Activated T-helper 9 cell treated with anti-CD3 and anti-CD28 coated beads, Interleukin-2, amount 50 U/mL, for 16 hours (primary cell): ENCODE data around the gene SAMD1.
"Not testable (repeated sequence)": the region's sequence is repeated elsewhere in the genome, so short reads cannot be mapped to it uniquely, and the experiment has no call there.

ENCODE experiments used
- DNase-seq: peaks from one replicate; pipeline ENCODE4 v3.0.0-alpha.2; 2020; ENCODE audit warnings: low read depth

SAMD1 gene

DNA sequence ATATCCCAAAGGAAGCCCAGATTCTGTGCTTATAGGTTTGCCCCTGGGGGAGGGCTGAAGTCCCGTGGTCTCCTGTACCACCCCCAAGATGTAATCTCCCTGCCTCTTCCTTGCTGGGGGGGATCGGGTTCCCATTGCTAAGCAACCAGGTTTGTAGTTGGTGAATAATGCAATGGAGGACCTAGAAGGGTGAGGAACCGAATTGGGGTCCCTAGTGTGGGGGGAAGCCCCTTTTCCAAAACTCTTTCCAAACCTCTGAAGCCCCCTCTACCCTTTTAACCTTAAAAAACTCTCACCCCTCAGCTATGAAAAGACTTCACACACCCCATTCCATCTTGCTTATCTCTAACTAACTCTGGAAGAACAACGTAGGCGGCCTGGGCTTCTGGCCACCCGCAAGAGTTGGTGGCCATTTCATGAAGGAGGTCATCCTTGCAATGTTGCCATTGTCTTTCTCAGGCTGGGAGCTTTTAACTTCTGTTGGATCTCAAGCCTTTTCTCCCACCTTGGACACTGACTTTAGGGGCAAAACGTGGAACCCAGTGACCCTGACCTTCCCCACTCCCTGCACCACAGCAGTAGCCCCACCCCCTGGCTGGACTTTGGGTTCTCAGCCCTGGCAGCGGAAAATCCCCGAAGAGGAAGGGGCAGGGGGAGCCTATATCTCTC lies 29.3 kb downstream of the SAMD1 start:
- no peak for DNase-seq

DNA sequence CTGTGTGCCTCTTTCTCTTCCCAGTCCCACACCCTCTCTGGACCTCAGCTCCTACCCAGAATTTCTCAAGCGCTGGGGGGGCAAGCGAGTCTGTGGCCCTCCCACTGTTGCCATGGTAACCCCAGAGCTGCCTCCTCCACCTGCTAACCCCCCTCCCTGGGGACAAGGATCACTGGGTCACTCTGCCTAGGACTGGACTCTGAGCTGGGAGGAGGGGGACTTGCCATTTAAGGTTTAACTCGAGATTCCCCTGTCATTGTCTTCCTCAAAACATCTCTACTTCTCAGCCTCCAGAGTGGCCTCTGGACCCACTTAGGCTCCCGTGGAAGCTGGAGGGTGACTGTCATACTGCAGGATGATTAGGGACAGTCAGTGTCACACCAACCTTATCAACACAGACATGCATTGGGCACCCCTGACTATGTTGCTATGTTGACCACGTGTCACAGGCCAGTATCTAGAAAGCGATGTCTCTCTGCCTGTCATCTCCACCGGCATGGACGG lies 30.8 kb downstream of the SAMD1 start:
- no peak for DNase-seq

GRCh38 chr19:14059093-14059480 lies 31.5 kb downstream of the SAMD1 start:
- peak; percentile 21 for DNase-seq

DNA sequence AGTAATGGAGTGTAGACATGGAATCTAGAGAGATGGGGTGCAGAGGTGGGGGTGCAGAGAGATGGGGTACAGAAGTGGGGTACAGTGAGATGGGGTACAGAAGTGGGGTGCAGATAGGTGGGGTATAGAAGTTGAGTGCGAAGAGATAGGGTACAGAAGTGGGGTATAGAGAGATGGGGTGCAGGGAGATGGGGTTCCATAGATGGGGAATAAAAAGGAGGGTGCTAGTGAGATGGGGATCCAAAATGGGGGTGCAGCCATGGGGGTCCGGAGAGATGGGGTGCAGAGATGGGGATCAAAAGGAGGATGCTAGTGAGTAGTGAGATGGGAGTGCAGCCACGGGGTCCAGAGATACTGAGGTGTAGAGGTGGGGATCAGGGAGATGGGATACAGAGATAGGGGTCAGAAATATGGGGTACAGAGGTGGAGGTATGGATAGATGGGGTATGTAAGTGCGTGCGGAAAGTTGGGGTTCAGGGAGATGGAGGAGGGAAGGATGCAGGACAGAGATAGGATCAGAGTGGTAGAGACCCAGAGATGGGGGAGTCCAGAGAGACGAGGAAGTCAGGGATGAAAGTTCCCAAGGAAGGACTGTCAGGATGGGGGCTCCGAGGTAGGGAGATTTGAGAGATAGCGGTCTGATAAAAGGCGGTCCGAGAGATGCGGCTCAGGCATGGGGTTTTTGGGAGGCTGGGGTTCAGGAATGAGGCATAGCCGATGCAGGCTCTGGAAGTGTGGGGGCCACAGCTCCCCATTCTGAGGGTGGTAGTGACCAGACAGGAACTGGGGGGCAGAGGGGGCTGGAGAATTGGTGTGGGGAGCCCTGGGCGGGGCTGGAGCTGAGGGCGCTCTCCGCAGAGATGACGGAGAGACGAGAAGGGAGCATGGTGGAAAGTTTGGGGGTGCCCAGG lies 32.1 kb downstream of the SAMD1 start:
- DNase-seq = no peak

GRCh38 chr19:14056741-14057356 lies 33.7 kb downstream of the SAMD1 start:
- DNase-seq = no peak

- no peak for DNase-seq
Observed at GRCh38 chr19:14056069-14056666, 34.4 kb downstream of the SAMD1 start.

- DNase-seq = no peak
Observed at GRCh38 chr19:14055396-14055795, 35.2 kb downstream of the SAMD1 start.

GRCh38 chr19:14054721-14055120 lies 35.8 kb downstream of the SAMD1 start:
- no peak for DNase-seq

DNA sequence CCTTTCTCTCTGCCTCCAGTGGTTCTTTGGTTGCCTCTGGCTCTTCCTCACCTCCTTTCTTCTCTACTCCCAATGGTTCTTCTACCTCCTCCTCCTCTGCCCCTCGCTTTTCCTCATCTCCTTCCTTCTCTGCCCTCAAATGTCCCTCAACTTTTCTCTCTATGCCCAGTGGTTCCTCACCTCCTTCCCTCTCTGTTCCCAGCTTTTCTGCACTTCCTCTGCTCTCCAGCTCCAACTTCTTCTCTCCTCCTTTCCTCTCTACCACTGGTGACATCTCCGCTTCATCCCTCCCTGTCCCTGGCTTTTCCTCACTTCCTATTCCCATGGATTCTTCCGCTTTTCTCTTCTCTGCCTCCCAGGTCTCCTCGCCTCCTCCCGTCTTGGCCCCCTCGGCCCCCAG lies 36.5 kb downstream of the SAMD1 start:
- DNase-seq = no peak

GRCh38 chr19:14053500-14053899 lies 37.1 kb downstream of the SAMD1 start:
- DNase-seq = no peak

DNA sequence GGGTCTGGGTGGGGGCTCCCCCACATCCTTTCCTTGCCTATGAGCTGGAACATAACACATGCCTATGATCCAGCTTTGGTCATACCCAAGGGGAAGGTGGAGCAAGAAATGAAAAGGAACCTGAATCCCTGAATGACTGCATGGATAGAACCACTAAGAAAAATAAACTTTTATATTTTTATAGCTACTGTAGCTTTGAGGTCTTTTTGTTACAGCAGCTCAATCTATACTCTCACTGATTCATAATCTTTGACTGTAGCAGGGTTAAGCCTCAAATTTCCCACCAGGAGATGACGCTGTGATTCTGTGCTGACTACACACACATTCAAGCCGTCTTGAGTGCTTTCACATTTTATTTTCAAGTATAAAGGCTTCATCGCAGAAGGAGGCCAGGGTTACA lies 37.5 kb downstream of the SAMD1 start:
- no peak for DNase-seq

DNA sequence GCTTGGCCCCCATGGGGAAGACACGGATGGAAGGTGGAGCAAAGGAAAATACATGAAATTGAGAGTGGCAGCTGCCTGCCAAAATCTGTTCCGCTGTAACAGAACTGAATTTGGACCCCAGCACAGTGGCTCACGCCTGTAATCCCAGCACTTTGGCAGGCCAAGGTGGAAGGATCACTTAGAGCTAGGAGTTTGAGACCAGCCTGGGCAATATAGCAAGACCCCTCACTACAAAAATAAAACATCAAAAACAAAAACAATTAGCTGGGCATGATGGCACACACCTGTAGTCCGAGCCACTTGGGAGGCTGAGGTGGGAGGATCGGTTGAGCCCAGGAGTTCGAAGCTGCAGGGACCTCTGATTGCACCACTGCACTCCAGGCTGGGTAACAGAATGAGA lies 38.1 kb downstream of the SAMD1 start:
- DNase-seq = no peak

DNA sequence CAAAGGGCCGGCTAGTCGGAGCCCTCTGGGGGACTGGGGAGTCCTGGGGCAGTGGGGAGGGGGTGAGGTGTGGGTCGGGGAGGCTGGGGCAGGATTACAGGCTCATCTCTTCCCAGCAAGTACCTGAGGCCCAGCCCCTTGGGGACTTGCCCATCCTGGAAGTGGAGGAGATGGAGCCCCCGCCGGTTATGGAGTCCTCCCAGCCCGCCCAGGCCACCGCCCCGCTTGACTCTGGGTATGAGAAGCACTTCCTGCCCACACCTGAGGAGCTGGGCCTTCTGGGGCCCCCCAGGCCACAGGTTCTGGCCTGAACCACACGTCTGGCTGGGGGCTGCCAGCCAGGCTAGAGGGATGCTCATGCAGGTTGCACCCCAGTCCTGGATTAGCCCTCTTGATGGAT lies 38.6 kb downstream of the SAMD1 start:
- no peak for DNase-seq

GRCh38 chr19:14050961-14051360 lies 39.6 kb downstream of the SAMD1 start:
- not testable (repeated sequence) for DNase-seq

DNA sequence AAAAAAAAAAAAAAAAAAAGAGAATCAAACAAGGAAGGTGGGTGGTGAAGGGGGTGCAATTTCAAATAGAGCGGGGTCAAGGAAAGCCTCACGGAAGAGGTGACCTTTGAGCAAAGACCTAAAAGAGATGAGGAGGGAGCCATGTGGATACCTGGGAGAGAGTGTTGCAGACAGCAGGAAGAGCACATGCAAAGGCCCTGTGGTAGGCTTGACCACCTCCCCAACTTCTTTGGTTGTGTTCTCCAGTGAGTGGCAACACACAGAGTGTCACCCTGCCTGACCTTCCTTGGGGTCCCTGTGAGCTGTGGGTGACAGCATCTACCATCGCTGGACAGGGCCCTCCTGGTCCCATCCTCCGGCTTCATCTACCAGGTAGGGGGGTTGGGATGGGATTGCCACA lies 40.0 kb downstream of the SAMD1 start:
- DNase-seq = no peak

DNA sequence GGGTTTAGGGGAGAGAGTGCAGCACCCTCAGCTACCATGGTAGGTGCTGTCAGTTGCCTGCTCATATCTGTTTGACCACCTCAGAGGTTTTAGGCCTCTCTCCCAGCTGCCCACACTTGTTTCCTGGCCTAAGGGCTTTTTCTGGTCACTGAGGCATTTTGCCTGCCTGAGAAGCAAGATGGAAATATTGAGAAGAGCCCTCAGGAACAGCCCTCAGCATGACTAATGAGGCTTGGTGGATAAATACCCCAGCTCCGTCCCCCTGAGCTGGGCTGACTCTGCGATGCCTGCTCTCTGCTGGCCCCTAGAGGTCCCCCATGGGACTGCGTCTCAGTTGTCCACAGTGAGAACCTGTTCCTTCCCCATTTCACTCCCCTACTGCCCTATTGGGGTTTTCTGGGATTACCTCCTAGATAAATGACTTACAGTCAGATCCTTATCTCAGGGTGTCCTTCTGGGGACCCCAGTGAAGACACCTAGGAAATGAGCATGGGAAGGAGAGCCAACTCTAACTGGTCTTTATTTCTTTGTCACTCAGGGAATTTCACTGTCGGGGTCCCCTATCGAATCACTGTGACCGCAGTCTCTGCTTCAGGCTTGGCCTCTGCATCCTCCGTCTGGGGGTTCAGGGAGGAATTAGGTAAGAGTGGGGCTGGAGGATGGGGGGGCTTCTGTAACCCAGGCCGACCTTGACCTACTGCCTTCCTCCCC lies 42.0 kb downstream of the SAMD1 start:
- peak; percentile 65 for DNase-seq

GRCh38 chr19:14047866-14048265 lies 42.7 kb downstream of the SAMD1 start:
- DNase-seq = not testable (repeated sequence)

GRCh38 chr19:14042659-14043608 lies 47.6 kb downstream of the SAMD1 start:
- not testable (repeated sequence) for DNase-seq

DNA sequence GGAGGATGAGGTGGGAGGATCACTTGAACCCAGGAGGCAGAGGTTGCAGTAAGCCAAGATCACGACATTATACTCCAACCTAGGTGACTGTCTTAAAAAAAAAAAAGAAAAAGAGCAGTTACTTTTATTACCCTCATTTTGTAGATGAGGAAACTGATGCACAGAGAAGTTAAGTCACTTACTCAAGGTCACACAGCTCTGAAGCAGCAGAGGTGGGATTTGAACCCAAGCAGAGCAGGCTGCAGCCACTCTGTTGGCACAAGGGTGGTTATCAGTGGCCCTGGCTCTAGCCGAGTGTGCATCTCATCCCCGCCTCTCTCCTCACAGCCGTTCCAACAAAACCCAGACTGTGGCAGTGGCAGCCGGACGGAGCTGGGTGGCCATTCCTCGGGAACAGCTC lies 51.4 kb downstream of the SAMD1 start:
- no peak for DNase-seq
